Activated naive CD4-positive, alpha-beta T cell treated with anti-CD3 and anti-CD28 coated beads, Interleukin-2, amount 50 U/mL, for 72 hours (primary cell): ENCODE data around the gene NPBWR2. TPM values are rescaled to one million over a fixed set of nuclear protein-coding genes. Genes with fewer than 3 reads are reported as not detected.
"Not testable (repeated sequence)": the region's sequence is repeated elsewhere in the genome, so short reads cannot be mapped to it uniquely, and the experiment has no call there.

Experiments used
- ATAC-seq, 2 donors: fragments of 150-1000 bp; cut with Tn5 transposase; 2 replicates each; pipeline ENCODE4 v1.10.0; 2021; ENCODE audit warnings: mild to moderate bottlenecking in 2 of 2, moderate library complexity in 2 of 2
- DNase-seq, 2 donors: peaks; one replicate each; pipeline ENCODE4 v3.0.0; 2021 to 2022; ENCODE audit warnings: low spot score in 2 of 2
- H3K27ac Mint-ChIP-seq, 2 donors: one replicate each; pipeline ENCODE4 v1.8.0; 2022; ENCODE audit warnings: mild to moderate bottlenecking in 2 of 2, mixed read lengths in 2 of 2
- H3K36me3 Mint-ChIP-seq, 2 donors: one replicate each; pipeline ENCODE4 v1.8.0; 2022; ENCODE audit warnings: mixed read lengths in 2 of 2
- H3K9me3 Mint-ChIP-seq, 2 donors: one replicate each; pipeline ENCODE4 v1.8.0; 2022; ENCODE audit warnings: mixed read lengths in 2 of 2
- total RNA-seq, 2 donors: library from RNA; stranded (reverse); gene quantifications; one replicate each; pipeline ENCODE4 v1.2.3, GENCODE V29; 2022

The NPBWR2 gene
- total RNA-seq, 2 donors from 2014 or later: not detected

- DNase-seq (no peak), ATAC-seq (no peak)
- H3K27ac Mint-ChIP-seq: no peak overlapping the region
- peaks cover 5% of the 10 kb centered on the region in 2 donors for H3K9me3 Mint-ChIP-seq
- H3K36me3 Mint-ChIP-seq: no peaks in the 10 kb centered on the region
Observed at GRCh38 chr20:64100946-64101688, 6.2 kb downstream of the NPBWR2 start.

DNA sequence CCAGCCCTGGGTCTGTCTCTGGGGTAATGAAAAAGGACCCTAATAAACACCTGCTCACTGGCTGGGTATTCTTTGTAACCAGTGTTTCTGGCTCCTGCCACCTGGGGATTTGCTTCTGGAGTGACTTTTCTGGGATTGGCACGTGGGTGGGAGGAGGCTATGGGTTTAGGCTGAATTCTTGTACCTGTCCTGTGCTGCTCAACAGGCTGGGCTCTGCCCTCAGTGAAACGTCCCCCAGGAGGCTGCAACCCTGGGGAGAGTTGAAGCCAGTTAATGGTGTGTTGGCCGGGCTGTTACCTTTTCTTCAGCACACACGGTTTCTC is 6.8 kb downstream of the NPBWR2 start:
- ATAC-seq: no peak

DNA sequence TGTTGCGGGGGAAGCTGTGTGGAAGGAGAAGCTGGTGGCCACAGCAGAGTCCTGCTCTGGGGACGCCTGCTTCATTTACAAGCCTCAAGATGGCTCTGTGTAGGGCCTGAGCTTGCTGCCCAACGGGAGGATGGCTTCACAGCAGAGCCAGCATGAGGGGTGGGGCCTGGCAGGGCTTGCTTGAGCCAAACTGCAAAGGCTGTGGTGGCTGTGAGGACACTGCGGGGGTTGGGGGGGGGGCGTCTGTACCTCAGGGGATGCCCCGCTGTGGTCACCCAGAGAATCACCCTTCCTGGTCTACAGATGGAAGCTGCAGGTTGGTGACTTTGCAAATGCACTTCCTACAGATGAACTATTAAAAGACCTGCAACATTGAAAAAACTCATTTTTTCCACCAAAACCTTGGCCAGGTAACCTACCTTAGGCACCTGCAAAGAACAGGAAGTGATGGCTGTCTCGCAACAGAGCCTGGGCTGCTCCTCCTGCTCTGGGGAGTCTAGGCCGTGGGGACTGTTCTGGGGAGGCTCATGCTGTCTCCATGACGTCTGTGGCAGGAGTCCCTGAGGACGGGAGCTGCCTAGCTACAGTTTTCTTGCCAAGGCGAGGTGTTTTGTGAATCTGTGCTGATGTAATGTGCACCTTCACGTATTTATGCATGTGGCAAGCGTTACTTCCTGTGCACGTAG is 7.3 kb downstream of the NPBWR2 start:
- H3K27ac Mint-ChIP-seq: no peak overlapping the region
- ATAC-seq (no peak), DNase-seq (no peak)
- peaks cover 5% of the 10 kb centered on the region in 2 donors for H3K9me3 Mint-ChIP-seq
- H3K36me3 Mint-ChIP-seq: no peaks in the 10 kb centered on the region

More for the DNA sequence above, 6.8 kb downstream of the NPBWR2 start:
- no peaks in the 10 kb centered on the region for H3K36me3 Mint-ChIP-seq
- H3K9me3 Mint-ChIP-seq: peaks cover 5% of the 10 kb centered on the region in 2 donors
- H3K27ac Mint-ChIP-seq: no peak overlapping the region
- DNase-seq: no peak

DNA sequence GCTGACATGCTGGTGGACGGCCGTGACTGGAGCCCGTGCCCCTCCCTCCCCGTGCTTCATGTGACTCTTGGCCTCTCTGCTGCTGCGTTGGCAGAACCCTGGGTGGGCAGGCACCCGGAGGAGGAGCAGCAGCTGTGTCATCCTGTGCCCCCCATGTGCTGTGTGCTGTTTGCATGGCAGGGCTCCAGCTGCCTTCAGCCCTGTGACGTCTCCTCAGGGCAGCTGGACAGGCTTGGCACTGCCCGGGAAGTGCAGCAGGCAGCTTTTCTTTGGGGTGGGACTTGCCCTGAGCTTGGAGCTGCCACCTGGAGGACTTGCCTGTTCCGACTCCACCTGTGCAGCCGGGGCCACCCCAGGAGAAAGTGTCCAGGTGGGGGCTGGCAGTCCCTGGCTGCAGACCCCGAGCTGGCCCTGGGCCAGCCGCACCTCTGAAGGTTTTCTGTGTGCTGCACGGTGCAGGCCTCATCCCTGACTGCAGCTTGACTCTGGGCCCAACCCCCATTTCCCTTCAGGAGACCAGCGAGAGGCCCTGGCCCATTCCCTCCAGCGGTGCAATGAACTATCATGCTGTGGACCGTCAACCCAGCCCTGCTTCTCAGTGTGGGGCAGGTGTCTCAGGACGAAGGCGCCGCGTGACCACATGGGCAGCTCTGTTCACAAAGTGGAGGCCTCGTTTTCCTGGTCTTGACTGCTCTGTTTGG is 8.1 kb downstream of the NPBWR2 start:
- Mint-ChIP-seq H3K27ac (no peak overlapping the region), H3K36me3 (no peaks in the 10 kb centered on the region), H3K9me3 (peaks cover 5% of the 10 kb centered on the region in 2 donors)
- ATAC-seq (no peak), DNase-seq (no peak)

DNA sequence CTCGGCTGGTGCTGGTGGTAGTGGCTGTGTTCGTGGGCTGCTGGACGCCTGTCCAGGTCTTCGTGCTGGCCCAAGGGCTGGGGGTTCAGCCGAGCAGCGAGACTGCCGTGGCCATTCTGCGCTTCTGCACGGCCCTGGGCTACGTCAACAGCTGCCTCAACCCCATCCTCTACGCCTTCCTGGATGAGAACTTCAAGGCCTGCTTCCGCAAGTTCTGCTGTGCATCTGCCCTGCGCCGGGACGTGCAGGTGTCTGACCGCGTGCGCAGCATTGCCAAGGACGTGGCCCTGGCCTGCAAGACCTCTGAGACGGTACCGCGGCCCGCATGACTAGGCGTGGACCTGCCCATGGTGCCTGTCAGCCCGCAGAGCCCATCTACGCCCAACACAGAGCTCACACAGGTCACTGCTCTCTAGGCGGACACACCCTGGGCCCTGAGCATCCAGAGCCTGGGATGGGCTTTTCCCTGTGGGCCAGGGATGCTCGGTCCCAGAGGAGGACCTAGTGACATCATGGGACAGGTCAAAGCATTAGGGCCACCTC is 8.8 kb downstream of the NPBWR2 start:
- no peak for DNase-seq
- Mint-ChIP-seq H3K27ac (no peak overlapping the region), H3K9me3 (peaks cover 5% of the 10 kb centered on the region in 2 donors), H3K36me3 (no peaks in the 10 kb centered on the region)
- ATAC-seq: no peak

DNA sequence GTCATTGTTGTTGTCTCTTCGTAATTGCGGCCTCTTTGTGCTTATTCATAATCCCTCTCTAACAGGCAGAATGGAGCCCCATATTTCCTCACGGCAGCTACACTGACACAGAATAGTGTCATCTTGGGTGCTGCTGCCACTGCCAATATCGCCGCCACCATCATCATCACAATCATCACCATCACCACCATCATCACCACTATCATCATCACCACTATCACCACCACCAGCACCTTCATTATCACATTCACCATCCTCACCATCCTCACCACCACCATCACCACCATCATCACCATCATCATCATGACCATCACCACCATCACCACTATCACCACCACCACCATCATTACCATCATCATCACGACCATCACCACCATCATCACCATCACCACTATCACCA is 10.8 kb downstream of the NPBWR2 start:
- no peaks in the 10 kb centered on the region for H3K36me3 Mint-ChIP-seq
- H3K9me3 Mint-ChIP-seq: peaks cover 5% of the 10 kb centered on the region in 2 donors
- no peak overlapping the region for H3K27ac Mint-ChIP-seq
- ATAC-seq (no peak), DNase-seq (no peak)

DNA sequence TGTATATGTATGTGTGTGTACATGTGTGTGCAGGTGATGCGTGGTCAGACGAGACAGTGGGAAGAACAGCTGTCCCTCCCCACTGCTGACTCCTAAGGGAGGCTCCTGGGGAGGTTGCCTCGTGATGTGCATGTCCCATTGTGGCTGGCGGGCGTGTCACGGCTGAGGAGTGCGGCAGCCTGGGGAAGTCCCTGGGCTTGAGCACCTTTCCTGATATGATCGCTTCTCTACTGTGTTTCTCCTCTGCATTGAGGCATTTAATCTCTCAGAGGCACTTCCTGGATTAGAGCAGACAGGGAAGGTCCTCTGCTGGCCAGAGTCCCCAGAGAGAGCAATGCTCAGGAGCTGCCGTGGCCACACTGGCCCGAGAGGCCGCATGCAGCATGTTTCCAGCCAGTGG is 11.4 kb downstream of the NPBWR2 start:
- Mint-ChIP-seq H3K27ac (no peak overlapping the region), H3K9me3 (peaks cover 5% of the 10 kb centered on the region in 2 donors), H3K36me3 (no peaks in the 10 kb centered on the region)
- DNase-seq (no peak), ATAC-seq (peak; percentile 54 to 56)

- no peak for DNase-seq
- no peak for ATAC-seq
- H3K27ac Mint-ChIP-seq: no peak overlapping the region
- no peaks in the 10 kb centered on the region for H3K36me3 Mint-ChIP-seq
- H3K9me3 Mint-ChIP-seq: peaks cover 5% of the 10 kb centered on the region in 2 donors
Observed at GRCh38 chr20:64095455-64095854, 11.9 kb downstream of the NPBWR2 start.

DNA sequence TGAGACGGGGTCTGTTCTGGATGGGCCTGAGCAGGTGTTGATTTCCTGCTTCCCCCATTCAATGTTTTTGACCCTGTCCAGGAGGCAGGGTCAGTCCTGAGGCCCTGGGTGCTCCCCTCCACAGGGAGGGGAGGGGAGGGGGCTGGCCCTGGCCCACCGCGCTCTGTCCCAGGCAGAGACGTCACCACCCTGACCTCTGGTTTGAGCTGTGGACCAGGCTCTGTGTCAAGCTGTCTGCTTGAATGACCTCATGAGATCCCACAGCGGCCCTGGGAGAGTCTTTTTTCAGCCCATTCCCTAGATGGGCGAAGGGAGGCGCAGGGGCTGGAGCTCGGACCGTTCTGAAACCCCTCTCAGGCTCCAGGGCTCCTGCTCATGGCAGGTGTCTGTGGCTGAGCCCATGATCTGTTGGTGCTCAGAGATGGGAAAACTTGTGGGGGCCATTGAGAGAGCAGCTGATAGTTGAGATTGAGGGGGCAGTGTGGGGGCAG is 14.3 kb downstream of the NPBWR2 start:
- DNase-seq (no peak), ATAC-seq (peak in 1 of 2 donors; percentile 9)
- Mint-ChIP-seq H3K9me3 (peaks cover 5% of the 10 kb centered on the region in 2 donors), H3K36me3 (no peaks in the 10 kb centered on the region), H3K27ac (peak overlapping the region in 1 of 2 donors; percentile 33)

GRCh38 chr20:64092258-64093012 is 14.9 kb downstream of the NPBWR2 start:
- H3K36me3 Mint-ChIP-seq: no peaks in the 10 kb centered on the region
- peaks cover 5% of the 10 kb centered on the region in 2 donors for H3K9me3 Mint-ChIP-seq
- no peak overlapping the region for H3K27ac Mint-ChIP-seq
- DNase-seq: no peak
- peak in 1 of 2 donors; percentile 46 for ATAC-seq

- Mint-ChIP-seq H3K36me3 (no peaks in the 10 kb centered on the region), H3K27ac (no peak overlapping the region), H3K9me3 (peaks cover 2% of the 10 kb centered on the region in 2 donors)
- ATAC-seq: no peak
- DNase-seq: no peak
Observed at GRCh38 chr20:64091770-64092169, 15.6 kb downstream of the NPBWR2 start.

DNA sequence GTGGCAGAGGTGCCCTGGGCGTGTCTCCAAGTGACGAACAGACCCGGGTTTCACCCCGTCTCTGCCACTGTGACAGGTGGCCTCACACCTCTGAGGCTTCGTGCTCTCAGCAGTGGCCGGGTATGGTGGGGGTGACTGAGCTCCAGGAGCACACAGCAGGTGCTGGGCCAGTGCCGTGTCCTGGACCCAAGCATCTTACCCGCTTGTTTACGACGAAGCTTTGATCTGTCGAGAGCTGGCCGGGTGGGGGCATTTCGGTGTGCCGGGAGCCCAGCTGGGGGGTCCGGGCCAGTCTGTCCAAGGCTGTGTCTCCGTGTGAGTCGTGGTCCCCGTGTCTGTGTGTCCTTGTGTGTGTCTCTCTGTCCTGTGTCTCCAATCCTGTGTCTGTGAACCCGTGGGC is 16.0 kb downstream of the NPBWR2 start:
- Mint-ChIP-seq H3K27ac (no peak overlapping the region), H3K9me3 (no peaks in the 10 kb centered on the region), H3K36me3 (no peaks in the 10 kb centered on the region)
- no peak for DNase-seq
- no peak for ATAC-seq

DNA sequence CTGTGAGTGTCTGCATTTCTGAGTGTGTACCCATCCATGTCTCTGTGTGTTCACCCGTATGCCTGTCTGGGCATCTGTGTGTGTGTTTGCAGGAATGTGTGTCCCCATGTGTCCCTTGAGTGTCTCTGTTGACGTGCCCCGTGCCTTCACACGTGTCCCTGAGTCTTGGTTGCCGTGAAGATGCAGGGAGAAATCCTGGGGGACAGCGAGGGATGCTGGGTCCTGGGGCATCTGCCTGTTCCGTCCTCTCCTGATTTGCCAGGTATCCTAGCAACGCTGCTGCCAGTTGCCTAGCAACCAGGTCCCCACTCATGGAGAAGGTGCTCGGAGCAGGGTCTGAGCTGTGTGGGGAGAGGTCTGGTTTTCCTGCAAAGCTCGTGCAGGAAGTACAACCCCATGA is 17.2 kb downstream of the NPBWR2 start:
- ATAC-seq (no peak), DNase-seq (no peak)
- Mint-ChIP-seq H3K9me3 (no peaks in the 10 kb centered on the region), H3K36me3 (no peaks in the 10 kb centered on the region), H3K27ac (no peak overlapping the region)

- not testable (repeated sequence) for H3K36me3 Mint-ChIP-seq, H3K9me3 Mint-ChIP-seq, H3K27ac Mint-ChIP-seq, ATAC-seq, DNase-seq
Observed at GRCh38 chr20:64088586-64088985, 18.8 kb downstream of the NPBWR2 start.

- not testable (repeated sequence) for H3K36me3 Mint-ChIP-seq, DNase-seq, H3K9me3 Mint-ChIP-seq, H3K27ac Mint-ChIP-seq, ATAC-seq
Observed at GRCh38 chr20:64087226-64087825, 20.0 kb downstream of the NPBWR2 start.

GRCh38 chr20:64086801-64087200 is 20.6 kb downstream of the NPBWR2 start:
- DNase-seq (no peak), ATAC-seq (no peak)
- no peak overlapping the region for H3K27ac Mint-ChIP-seq
- no peaks in the 10 kb centered on the region for H3K9me3 Mint-ChIP-seq
- no peaks in the 10 kb centered on the region for H3K36me3 Mint-ChIP-seq
